Measurements from ENCODE around the gene BRPF3. TPM values are rescaled to one million over a fixed set of nuclear protein-coding genes. Genes with fewer than 3 reads are reported as not detected.

Gene BRPF3
- total and polyA plus RNA-seq, 10 of the 15 experiments (the other 5 are each of a cell fraction or from before 2014, with no cell fraction given), result 2.3 to 16.1 (median 6.7) TPM

DNA sequence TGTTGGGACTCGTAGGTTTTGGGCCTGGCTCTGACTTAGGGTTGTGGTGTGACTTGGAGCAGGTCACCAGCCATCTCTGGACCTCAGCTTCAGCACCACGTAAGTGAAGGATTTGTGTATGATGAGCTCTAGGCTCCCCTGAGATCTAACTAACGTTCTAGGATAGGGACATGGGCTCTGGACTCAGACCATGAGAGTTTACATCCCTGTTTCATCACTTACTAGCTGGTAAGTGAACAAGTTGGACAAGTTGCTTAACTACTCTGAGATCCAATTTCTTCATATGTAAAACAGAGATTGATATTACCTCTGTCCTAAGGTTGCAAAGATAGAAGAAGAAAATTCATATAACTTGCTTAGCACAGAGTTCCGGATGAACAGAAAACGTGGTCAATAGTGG is 53.0 kb downstream of the BRPF3 start:
- H3K9ac ChIP-seq (ENCODE audit: control insufficient read depth, insufficient read depth, low read length), result no peak overlapping the region
- ChIA-PET SMC1A (ENCODE audit: uncharacterized antibody, unreplicated experiment) (no interaction called here), POLR2A (no interaction called here), RAD21 (ENCODE audit: unreplicated experiment) (no interaction called here), CTCF (interaction anchor here (0.7 kb wide), 1 partner anchor 10 kb away, joined by 3 read pairs; no protein-coding TSS in a partner anchor)
- in situ Hi-C loops (cut with MboI) (no loop called here), intact Hi-C loops (cut with micrococcal nuclease; ENCODE audit: unreplicated experiment) (no loop called here)
- H3K4me2 ChIP-seq (ENCODE audit: control insufficient read depth, insufficient read depth), result no peak overlapping the region
- no peak overlapping the region for H3K4me3 ChIP-seq
- 38% methylated on average over 5 of the region's 5 CpGs for WGBS (ENCODE audit: insufficient coverage, insufficient replicate concordance, low lambda C conversion rate, missing lambda C conversion rate)
- H3K4me1 ChIP-seq (ENCODE audit: control insufficient read depth, insufficient read depth, low read length), result peaks cover 6% of the 10 kb centered on the region
- no peaks in the 10 kb centered on the region for H3K79me2 ChIP-seq (ENCODE audit: control insufficient read depth, insufficient read depth, low read length)
- no peaks in the 10 kb centered on the region for H4K20me1 ChIP-seq (ENCODE audit: control insufficient read depth, insufficient read depth)
- no peaks in the 10 kb centered on the region; a peak in 1 of 4 replicates for H3K27me3 ChIP-seq (replicated peaks in 1 of 2; ENCODE audit: control insufficient read depth in 2 of 2, insufficient read depth in 2 of 2, low read length in 1 of 2)
- no peak overlapping the region for H2AFZ ChIP-seq (ENCODE audit: control insufficient read depth, low read depth, low read length)
- ATAC-seq (no peak), DNase-seq (ENCODE audit: low read depth, low spot score) (no peak), FAIRE-seq (no peak)
- H3K36me3 ChIP-seq (ENCODE audit: control insufficient read depth in 2 of 2, insufficient read depth in 2 of 2, low read length in 1 of 2), result no peaks in the 10 kb centered on the region
- BruUV-seq (replicated peaks), result no TSS peak
- no peaks in the 10 kb centered on the region for H3K9me3 ChIP-seq (replicated peaks; ENCODE audit: control insufficient read depth, insufficient read depth, low read length)
- H3K27ac ChIP-seq (ENCODE audit: control insufficient read depth, insufficient read depth), result no peak overlapping the region
- TF ChIP-seq, protein P1, sequence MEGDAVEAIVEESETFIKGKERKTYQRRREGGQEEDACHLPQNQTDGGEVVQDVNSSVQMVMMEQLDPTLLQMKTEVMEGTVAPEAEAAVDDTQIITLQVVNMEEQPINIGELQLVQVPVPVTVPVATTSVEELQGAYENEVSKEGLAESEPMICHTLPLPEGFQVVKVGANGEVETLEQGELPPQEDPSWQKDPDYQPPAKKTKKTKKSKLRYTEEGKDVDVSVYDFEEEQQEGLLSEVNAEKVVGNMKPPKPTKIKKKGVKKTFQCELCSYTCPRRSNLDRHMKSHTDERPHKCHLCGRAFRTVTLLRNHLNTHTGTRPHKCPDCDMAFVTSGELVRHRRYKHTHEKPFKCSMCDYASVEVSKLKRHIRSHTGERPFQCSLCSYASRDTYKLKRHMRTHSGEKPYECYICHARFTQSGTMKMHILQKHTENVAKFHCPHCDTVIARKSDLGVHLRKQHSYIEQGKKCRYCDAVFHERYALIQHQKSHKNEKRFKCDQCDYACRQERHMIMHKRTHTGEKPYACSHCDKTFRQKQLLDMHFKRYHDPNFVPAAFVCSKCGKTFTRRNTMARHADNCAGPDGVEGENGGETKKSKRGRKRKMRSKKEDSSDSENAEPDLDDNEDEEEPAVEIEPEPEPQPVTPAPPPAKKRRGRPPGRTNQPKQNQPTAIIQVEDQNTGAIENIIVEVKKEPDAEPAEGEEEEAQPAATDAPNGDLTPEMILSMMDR (IDR thresholded peaks at IDR 0.05 in 2 of 3, conservative IDR thresholded peaks at IDR 0.05 in 1 of 3; ENCODE audit: control insufficient read depth in 2 of 3, extremely low read depth in 1 of 3, insufficient read depth in 1 of 3, low read depth in 3 of 3, low read length in 3 of 3), result no peak
- no peak for TF ChIP-seq SPI1 (IDR thresholded peaks at IDR 0.05; ENCODE audit: borderline replicate concordance, insufficient read depth, low read depth, low read length)
- TF ChIP-seq ETV6 (conservative IDR thresholded peaks at IDR 0.05 in 1 of 2, IDR thresholded peaks at IDR 0.05 in 1 of 2; ENCODE audit: borderline replicate concordance in 1 of 2, low read depth in 1 of 2), result no peak
- no peak for TF ChIP-seq POLR2AphosphoS2 (IDR thresholded peaks at IDR 0.05; ENCODE audit: low read depth, low read length)
- TF ChIP-seq, protein P2, sequence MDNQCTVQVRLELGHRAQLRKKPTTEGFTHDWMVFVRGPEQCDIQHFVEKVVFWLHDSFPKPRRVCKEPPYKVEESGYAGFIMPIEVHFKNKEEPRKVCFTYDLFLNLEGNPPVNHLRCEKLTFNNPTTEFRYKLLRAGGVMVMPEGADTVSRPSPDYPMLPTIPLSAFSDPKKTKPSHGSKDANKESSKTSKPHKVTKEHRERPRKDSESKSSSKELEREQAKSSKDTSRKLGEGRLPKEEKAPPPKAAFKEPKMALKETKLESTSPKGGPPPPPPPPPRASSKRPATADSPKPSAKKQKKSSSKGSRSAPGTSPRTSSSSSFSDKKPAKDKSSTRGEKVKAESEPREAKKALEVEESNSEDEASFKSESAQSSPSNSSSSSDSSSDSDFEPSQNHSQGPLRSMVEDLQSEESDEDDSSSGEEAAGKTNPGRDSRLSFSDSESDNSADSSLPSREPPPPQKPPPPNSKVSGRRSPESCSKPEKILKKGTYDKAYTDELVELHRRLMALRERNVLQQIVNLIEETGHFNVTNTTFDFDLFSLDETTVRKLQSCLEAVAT (IDR thresholded peaks at IDR 0.05), result no peak
- no peak for TF ChIP-seq CHD1 (IDR thresholded peaks at IDR 0.05; ENCODE audit: low read depth, low read length)
- TF ChIP-seq, protein P3, sequence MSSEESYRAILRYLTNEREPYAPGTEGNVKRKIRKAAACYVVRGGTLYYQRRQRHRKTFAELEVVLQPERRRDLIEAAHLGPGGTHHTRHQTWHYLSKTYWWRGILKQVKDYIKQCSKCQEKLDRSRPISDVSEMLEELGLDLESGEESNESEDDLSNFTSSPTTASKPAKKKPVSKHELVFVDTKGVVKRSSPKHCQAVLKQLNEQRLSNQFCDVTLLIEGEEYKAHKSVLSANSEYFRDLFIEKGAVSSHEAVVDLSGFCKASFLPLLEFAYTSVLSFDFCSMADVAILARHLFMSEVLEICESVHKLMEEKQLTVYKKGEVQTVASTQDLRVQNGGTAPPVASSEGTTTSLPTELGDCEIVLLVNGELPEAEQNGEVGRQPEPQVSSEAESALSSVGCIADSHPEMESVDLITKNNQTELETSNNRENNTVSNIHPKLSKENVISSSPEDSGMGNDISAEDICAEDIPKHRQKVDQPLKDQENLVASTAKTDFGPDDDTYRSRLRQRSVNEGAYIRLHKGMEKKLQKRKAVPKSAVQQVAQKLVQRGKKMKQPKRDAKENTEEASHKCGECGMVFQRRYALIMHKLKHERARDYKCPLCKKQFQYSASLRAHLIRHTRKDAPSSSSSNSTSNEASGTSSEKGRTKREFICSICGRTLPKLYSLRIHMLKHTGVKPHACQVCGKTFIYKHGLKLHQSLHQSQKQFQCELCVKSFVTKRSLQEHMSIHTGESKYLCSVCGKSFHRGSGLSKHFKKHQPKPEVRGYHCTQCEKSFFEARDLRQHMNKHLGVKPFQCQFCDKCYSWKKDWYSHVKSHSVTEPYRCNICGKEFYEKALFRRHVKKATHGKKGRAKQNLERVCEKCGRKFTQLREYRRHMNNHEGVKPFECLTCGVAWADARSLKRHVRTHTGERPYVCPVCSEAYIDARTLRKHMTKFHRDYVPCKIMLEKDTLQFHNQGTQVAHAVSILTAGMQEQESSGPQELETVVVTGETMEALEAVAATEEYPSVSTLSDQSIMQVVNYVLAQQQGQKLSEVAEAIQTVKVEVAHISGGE (CRISPR knock-in tag; IDR thresholded peaks at IDR 0.05), result no peak
- no peak for TF ChIP-seq KLF5 (IDR thresholded peaks at IDR 0.05; ENCODE audit: partially characterized antibody)
- no peak for TF ChIP-seq TCF7 (IDR thresholded peaks at IDR 0.05; ENCODE audit: borderline replicate concordance)
- no peak for TF ChIP-seq ZSCAN29 (IDR thresholded peaks at IDR 0.05)
- TF ChIP-seq CBFB (IDR thresholded peaks at IDR 0.05; ENCODE audit: low read depth), result no peak
- no peak for TF ChIP-seq TBL1XR1 (IDR thresholded peaks at IDR 0.05; ENCODE audit: low read depth, low read length)
- TF ChIP-seq E4F1 (IDR thresholded peaks at IDR 0.05; ENCODE audit: borderline replicate concordance, partially characterized antibody), result no peak
- TF ChIP-seq CREB1 (IDR thresholded peaks at IDR 0.05; ENCODE audit: low read depth), result no peak

Data from GM12878 (cell line).